Activated CD4-positive, alpha-beta memory T cell treated with anti-CD3 and anti-CD28 coated beads for 36 hours (primary cell): ENCODE data around the gene LSMEM2. TPM values are rescaled to one million over a fixed set of nuclear protein-coding genes. Genes with fewer than 3 reads are reported as not detected.

Experiments used
- CTCF ChIA-PET: fragments of 350-600 bp; sonication (Branson Sonifier 250); formaldehyde crosslinking; loops from one replicate; lab custom pipeline; 2021; ENCODE audit warnings: antibody characterized with exemption, inconsistent platforms; lab: Charles Lee
- POLR2A ChIA-PET: fragments of 350-600 bp; sonication (Branson Sonifier 250); formaldehyde crosslinking; loops from one replicate; lab custom pipeline; 2021; ENCODE audit warnings: antibody characterized with exemption; lab: Charles Lee
- DNase-seq: peaks from one replicate; pipeline ENCODE4 v3.0.0-alpha.2; 2020
- H3K27ac Mint-ChIP-seq: one replicate; pipeline ENCODE4 v1.8.0; 2021; ENCODE audit warnings: mixed read lengths
- H3K27me3 Mint-ChIP-seq: one replicate; pipeline ENCODE4 v1.8.0; 2021; ENCODE audit warnings: mixed read lengths
- H3K36me3 Mint-ChIP-seq: one replicate; pipeline ENCODE4 v1.8.0; 2021; ENCODE audit warnings: mixed read lengths
- H3K4me1 Mint-ChIP-seq: one replicate; pipeline ENCODE4 v1.8.0; 2021; ENCODE audit warnings: low read depth, mixed read lengths
- H3K4me3 Mint-ChIP-seq: one replicate; pipeline ENCODE4 v1.8.0; 2021; ENCODE audit warnings: mild to moderate bottlenecking, mixed read lengths
- H3K9me3 Mint-ChIP-seq: one replicate; pipeline ENCODE4 v1.8.0; 2021; ENCODE audit warnings: mixed read lengths
- intact Hi-C: fragments of 100-400 bp; cut with micrococcal nuclease; formaldehyde crosslinking; loops from one replicate; pipeline ENCODE4 v1.15.1; 2023
- total RNA-seq, 2 experiments: library from RNA; stranded (reverse); gene quantifications; one replicate each; pipeline ENCODE4 v1.2.3, GENCODE V29; 2021

Gene LSMEM2
- total RNA-seq, 2 experiments from 2014 or later, result not detected

DNA sequence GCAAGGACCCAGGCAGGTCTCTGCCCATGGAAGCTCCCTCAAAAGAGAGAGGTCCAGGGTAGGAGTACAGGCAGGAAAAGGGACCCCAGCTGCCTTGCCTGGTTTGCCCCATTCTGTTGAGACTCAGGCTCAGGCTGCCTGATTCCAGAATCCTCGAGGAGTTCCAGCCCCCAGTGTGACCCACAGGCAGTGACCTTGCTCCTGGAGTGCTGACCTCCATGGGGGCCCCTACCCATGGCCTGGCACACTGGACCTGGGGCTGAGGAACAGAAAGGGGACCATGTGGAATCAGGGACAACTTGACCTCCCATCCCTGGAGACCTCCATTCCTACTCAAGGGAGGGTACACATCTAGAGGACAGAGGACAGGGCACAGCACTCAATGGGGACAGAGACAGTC lies 13.3 kb upstream of the LSMEM2 start:
- no peak overlapping the region for H3K27ac Mint-ChIP-seq
- intact Hi-C loops, result no loop called here
- CTCF ChIA-PET, result interaction anchor here (1.4 kb wide), 2 partner anchors 39 to 71 kb away, joined by 3 read pairs; no protein-coding TSS in a partner anchor

DNA sequence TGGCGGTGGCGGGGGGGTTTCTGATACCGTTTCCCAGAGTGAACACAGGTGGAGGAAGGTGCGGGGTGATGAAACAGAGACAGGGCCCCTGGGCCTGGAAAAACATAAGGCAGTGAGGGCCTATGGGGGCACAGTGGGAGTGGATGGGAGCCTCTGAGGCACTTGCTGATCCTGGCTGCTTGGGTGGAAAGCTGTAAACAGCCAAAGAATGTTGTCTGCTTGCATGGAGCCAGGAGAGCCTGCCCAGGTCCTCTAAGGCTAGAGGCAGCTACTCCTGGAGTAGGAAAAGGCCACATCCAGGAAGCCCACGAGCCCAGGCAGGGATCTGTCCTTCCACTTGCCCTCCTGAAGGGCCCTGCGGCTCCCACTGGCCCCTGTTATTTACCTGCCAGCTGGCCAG lies 12.9 kb upstream of the LSMEM2 start:
- Mint-ChIP-seq H3K4me3 (no peak overlapping the region), H3K4me1 (no peaks in the 10 kb centered on the region), H3K27ac (no peak overlapping the region), H3K36me3 (no peaks in the 10 kb centered on the region), H3K9me3 (no peaks in the 10 kb centered on the region), H3K27me3 (no peaks in the 10 kb centered on the region)
- CTCF ChIA-PET, result interaction anchor here (1.4 kb wide), 2 partner anchors 40 to 71 kb away, joined by 3 read pairs; no protein-coding TSS in a partner anchor
- POLR2A ChIA-PET, result interaction anchor here (1.5 kb wide), 1 partner anchor 20 kb away, joined by 6 read pairs; no protein-coding TSS in a partner anchor
- no peak for DNase-seq
- intact Hi-C loops, result no loop called here

More for the DNA sequence above, 13.3 kb upstream of the LSMEM2 start:
- POLR2A ChIA-PET, result interaction anchor here (1.3 to 1.5 kb wide), 2 partner anchors 17 to 19 kb away, joined by 4 to 6 read pairs; no protein-coding TSS in a partner anchor
- Mint-ChIP-seq H3K27me3 (no peaks in the 10 kb centered on the region), H3K4me1 (no peaks in the 10 kb centered on the region), H3K4me3 (no peak overlapping the region), H3K9me3 (no peaks in the 10 kb centered on the region), H3K36me3 (no peaks in the 10 kb centered on the region)
- no peak for DNase-seq

DNA sequence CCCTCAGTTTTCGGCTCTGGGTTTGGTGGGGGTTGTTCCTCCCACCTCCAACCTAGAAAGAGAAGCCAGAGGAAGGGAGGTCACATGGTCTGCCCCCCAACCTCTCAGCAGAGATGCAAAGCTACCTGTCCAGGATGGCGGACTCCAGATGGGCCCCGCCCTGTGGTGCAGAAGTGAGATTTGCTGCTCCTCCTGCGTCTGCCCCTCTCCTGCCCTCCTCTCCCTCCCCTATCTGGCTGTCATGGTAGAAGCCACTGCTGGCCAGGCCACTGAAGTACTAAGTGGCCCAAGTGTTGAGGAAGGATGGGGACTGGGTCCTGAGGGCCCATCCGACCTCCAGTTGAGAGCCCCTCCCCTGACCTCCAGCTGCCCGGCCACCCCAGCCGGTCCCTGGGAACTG lies 12.1 kb upstream of the LSMEM2 start:
- no peaks in the 10 kb centered on the region for H3K36me3 Mint-ChIP-seq
- ChIA-PET POLR2A (interaction anchor here (1.5 kb wide), 1 partner anchor 21 kb away, joined by 6 read pairs; no protein-coding TSS in a partner anchor), CTCF (interaction anchor here (0.6 to 1.7 kb wide), 5 partner anchors 20 to 135 kb away, joined by 3 to 8 read pairs (median 3); no protein-coding TSS in a partner anchor)
- no peak overlapping the region for H3K27ac Mint-ChIP-seq
- no peaks in the 10 kb centered on the region for H3K27me3 Mint-ChIP-seq
- no peaks in the 10 kb centered on the region for H3K9me3 Mint-ChIP-seq
- peaks cover 3% of the 10 kb centered on the region for H3K4me1 Mint-ChIP-seq
- no peak overlapping the region for H3K4me3 Mint-ChIP-seq
- intact Hi-C loops, result no loop called here
- no peak for DNase-seq

DNA sequence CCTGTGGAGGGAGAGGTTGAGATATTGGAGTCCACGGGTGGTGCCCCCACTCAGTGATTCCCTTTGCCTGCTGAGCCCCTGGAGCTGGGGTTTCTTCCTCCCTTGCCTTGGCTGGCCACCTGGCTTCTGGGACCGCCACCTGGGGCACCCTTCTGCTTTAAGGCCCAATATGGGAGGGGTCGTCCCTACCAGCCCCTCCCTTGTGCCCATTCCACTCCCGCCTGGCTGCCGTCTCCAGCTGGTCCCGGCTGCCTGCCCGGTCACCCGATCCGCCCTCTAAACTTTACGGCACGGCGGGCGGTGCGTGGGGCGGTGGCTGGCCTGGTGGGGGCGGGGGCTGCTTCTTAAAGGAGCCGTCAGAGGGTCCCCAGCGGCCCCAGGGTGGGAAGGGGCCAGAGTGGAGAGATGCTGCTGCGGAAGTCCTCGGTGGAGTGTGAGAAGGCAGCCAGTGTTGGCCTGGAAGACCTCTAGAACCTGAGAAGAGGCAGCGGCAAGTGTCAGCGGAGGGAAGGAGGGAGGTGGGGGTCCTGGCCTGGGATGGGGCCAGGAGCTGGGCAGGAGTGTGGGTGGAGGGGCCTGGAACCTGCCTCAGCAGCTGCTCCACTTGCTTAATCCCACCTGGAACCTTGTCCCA lies 11.5 kb upstream of the LSMEM2 start:
- intact Hi-C loops, result no loop called here
- Mint-ChIP-seq H3K36me3 (no peaks in the 10 kb centered on the region), H3K27me3 (no peaks in the 10 kb centered on the region), H3K27ac (no peak overlapping the region), H3K4me3 (no peak overlapping the region), H3K9me3 (no peaks in the 10 kb centered on the region), H3K4me1 (peaks cover 4% of the 10 kb centered on the region)
- CTCF ChIA-PET, result interaction anchor here (0.6 to 1.7 kb wide), 5 partner anchors 21 to 135 kb away, joined by 3 to 8 read pairs (median 3); no protein-coding TSS in a partner anchor
- DNase-seq, result no peak
- POLR2A ChIA-PET, result interaction anchor here (1.5 kb wide), 1 partner anchor 21 kb away, joined by 6 read pairs; no protein-coding TSS in a partner anchor

DNA sequence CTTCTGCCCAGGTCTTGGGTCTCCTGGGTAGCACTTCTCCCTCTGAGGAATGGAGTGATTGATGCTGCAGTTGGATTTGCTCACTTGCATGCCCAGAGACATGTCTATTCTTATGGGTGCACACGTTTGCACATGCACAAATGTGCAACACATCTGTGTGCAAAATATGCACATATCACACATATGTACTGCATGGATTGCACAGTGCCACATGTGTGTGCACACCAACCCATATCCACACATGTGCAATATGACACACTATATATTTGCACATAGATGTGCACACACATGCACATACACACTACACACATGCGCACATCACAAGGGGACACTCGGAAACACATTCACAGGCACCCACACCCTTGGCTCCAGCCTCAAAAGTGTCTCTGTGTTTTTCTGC lies 10.6 kb upstream of the LSMEM2 start:
- Mint-ChIP-seq H3K9me3 (no peaks in the 10 kb centered on the region), H3K4me3 (no peak overlapping the region), H3K27me3 (peaks cover 5% of the 10 kb centered on the region), H3K36me3 (no peaks in the 10 kb centered on the region), H3K27ac (no peak overlapping the region), H3K4me1 (peaks cover 10% of the 10 kb centered on the region)
- POLR2A ChIA-PET, result no interaction called here
- CTCF ChIA-PET, result interaction anchor here (1.7 kb wide), 1 partner anchor 21 kb away, joined by 8 read pairs; no protein-coding TSS in a partner anchor
- intact Hi-C loops, result no loop called here
- no peak for DNase-seq

DNA sequence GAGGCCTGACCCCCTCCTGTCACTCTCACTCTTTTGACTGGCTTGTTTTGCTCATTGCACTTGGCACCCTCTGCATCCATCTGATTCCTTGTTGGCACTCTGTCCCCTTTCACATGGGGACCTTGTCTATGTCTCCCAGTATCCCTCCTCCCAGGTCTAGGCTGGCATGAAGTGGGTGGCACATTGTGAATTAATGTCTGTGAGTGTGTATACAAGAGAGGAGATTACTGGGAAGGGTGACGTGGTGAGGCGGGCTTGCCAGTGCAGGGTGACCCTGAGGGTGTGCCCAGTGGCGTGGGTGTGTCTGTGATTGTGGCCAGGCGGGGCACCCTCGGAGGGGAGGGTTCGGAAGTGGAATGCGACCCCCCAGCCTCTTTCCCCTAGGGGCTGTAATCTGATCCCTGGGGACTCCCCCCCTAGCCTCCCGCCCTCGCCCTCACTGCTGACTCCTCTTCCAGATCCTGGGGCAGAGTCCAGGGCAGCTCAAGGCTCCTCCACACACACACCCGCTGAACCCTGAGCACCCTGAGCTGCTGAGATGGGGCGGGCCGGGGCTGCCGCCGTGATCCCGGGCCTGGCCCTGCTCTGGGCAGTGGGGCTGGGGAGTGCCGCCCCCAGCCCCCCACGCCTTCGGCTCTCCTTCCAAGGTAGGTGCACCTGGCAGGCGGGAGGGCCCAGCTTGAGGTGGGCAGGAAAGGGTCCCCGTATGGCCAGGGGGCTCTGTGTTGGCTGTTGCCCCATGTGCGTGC lies 10.0 kb upstream of the LSMEM2 start, which contains the start of gene SEMA3B:
Gene SEMA3B (plus strand): TSS at position 445 of the 749 bp plus-strand sequence. CDS start 94 bp downstream, at position 539.
- peaks cover 12% of the 10 kb centered on the region for H3K4me1 Mint-ChIP-seq
- no peak within 1 kb of the TSS for H3K27ac Mint-ChIP-seq
- H3K9me3 Mint-ChIP-seq, result no peaks in the 10 kb centered on the region
- no peak for DNase-seq
- peaks cover 6% of the 10 kb centered on the region for H3K27me3 Mint-ChIP-seq
- intact Hi-C loops, result no loop called here
- H3K36me3 Mint-ChIP-seq, result no peaks in the 10 kb centered on the region
- no peak within 1 kb of the TSS for H3K4me3 Mint-ChIP-seq
- CTCF ChIA-PET, result interaction anchor here (1.0 to 4.3 kb wide), 3 partner anchors 22 to 76 kb away, joined by 5 to 45 read pairs (median 8); partner anchors contain the start of gene GNAT1
- POLR2A ChIA-PET, result no interaction called here

DNA sequence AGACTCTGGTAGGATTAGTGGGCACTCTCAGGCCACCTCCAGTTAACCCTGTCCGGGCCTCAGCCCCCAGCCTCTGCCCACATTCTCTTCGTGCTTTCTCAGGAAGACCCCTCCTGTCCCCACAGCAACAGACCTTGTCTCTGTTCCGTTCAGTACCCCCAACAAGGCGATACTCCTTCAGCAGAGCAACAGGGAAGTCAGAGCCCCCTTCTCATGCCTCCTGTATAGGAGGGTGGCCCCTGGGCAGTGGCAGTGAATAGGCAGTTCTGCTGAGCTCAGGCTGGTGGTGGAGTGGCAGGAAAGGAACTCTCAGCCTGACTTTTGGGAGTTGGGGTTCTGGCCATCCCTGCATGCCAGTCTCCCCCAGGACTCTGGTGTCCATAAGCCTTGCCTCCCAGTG lies 9.4 kb upstream of the LSMEM2 start:
- H3K4me1 Mint-ChIP-seq, result peaks cover 18% of the 10 kb centered on the region
- H3K36me3 Mint-ChIP-seq, result no peaks in the 10 kb centered on the region
- no peaks in the 10 kb centered on the region for H3K9me3 Mint-ChIP-seq
- ChIA-PET POLR2A (no interaction called here), CTCF (interaction anchor here (1.0 to 4.3 kb wide), 2 partner anchors 23 to 77 kb away, joined by 5 to 45 read pairs; partner anchors contain the start of gene GNAT1)
- H3K27ac Mint-ChIP-seq, result no peak overlapping the region
- intact Hi-C loops, result no loop called here
- no peak for DNase-seq
- H3K27me3 Mint-ChIP-seq, result peaks cover 12% of the 10 kb centered on the region
- no peak overlapping the region for H3K4me3 Mint-ChIP-seq

DNA sequence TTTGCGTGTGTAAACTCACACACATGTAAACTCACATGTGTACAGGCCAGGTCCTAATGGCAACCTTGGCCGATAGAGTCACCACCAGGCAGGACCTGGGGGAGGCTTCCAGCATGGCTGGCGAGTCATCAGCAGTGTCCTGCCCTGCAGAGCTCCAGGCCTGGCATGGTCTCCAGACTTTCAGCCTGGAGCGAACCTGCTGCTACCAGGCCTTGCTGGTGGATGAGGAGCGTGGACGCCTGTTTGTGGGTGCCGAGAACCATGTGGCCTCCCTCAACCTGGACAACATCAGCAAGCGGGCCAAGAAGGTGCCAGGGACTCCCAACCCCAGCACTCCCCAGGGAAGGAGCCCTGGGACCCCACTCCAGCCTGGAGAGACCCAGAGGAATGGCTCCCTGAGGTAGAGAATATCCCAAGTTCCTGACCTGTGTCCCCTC lies 8.9 kb upstream of the LSMEM2 start:
- no peaks in the 10 kb centered on the region for H3K36me3 Mint-ChIP-seq
- intact Hi-C loops, result loop anchor here (5.0 kb wide), 1 partner anchor 148 kb away; no protein-coding TSS in a partner anchor
- peaks cover 16% of the 10 kb centered on the region for H3K27me3 Mint-ChIP-seq
- H3K9me3 Mint-ChIP-seq, result no peaks in the 10 kb centered on the region
- no peak overlapping the region for H3K4me3 Mint-ChIP-seq
- no peak for DNase-seq
- CTCF ChIA-PET, result interaction anchor here (1.0 to 4.3 kb wide), 2 partner anchors 24 to 77 kb away, joined by 5 to 45 read pairs; partner anchors contain the start of gene GNAT1
- POLR2A ChIA-PET, result no interaction called here
- H3K4me1 Mint-ChIP-seq, result peaks cover 21% of the 10 kb centered on the region
- no peak overlapping the region for H3K27ac Mint-ChIP-seq

DNA sequence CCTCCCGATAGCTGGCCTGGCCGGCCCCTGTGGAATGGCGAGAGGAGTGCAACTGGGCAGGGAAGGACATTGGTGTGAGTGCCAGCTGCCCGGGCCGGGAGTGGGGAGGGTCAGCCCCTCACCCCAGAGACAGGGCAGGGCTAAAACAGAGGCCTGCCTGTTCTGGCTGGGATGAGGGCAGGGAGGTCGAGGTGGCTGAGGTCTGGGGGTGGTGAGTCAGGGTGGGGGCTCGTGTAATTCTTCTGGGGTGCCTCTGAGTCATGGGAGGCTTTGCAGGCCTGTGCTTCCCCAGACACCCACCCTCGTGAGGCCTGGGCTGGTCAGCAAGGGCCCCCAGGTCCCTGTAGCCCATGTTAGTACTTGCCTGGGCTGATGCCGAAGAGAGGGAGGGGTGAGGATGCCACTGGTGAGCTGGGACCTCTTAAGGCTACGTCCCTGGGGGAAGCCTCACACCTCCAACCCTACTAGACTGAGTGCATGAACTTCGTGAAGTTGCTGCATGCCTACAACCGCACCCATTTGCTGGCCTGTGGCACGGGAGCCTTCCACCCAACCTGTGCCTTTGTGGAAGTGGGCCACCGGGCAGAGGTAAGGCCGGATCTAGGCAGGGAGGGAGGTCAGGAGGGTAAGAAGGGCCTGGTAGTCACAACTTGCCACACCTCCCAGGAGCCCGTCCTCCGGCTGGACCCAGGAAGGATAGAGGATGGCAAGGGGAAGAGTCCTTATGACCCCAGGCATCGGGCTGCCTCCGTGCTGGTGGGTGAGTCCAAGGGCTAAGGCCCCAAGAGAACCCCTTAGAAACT lies 8.3 kb upstream of the LSMEM2 start:
- CTCF ChIA-PET, result interaction anchor here (0.6 to 5.0 kb wide), 4 partner anchors 10 to 78 kb away, joined by 3 to 45 read pairs (median 25); partner anchors contain the start of gene GNAT1
- H3K27me3 Mint-ChIP-seq, result peaks cover 22% of the 10 kb centered on the region
- POLR2A ChIA-PET, result interaction anchor here (0.9 kb wide), 1 partner anchor 13 kb away, joined by 3 read pairs; no protein-coding TSS in a partner anchor
- intact Hi-C loops, result loop anchor here (5.0 kb wide), 1 partner anchor 148 kb away; no protein-coding TSS in a partner anchor
- no peak for DNase-seq
- H3K9me3 Mint-ChIP-seq, result no peaks in the 10 kb centered on the region
- H3K4me1 Mint-ChIP-seq, result peaks cover 27% of the 10 kb centered on the region
- no peak overlapping the region for H3K27ac Mint-ChIP-seq
- no peak overlapping the region for H3K4me3 Mint-ChIP-seq
- H3K36me3 Mint-ChIP-seq, result no peaks in the 10 kb centered on the region

DNA sequence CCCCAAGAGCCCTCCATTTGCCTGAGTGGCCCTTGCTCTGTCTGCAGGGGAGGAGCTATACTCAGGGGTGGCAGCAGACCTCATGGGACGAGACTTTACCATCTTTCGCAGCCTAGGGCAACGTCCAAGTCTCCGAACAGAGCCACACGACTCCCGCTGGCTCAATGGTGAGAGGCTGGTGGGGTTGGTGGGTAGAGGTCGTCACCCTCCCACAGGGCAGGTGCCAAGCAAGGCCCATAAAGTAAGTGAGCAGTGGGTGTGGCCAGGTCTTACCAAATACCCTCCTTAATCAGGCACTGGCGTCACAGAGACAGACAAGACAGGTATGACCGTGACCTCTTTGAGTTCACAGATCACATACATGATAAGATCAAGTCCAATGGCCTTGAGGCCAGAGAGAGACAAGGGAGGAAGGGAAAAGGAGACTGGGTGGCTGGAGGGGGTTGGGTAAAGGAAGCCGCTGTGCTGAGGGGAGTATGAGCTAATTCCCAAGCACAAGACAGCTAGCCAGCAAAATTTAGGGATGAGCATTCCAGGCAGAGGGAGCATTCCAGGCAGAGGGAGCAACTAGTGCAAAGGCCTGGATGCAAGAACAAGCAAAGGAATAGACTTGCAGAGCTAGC lies 7.5 kb upstream of the LSMEM2 start:
- ChIA-PET CTCF (interaction anchor here (0.6 to 5.0 kb wide), 9 partner anchors 11 to 78 kb away, joined by 3 to 45 read pairs (median 4); partner anchors contain the start of genes GNAT1 and IFRD2), POLR2A (interaction anchor here (0.9 kb wide), 1 partner anchor 13 kb away, joined by 3 read pairs; no protein-coding TSS in a partner anchor)
- no peak for DNase-seq
- no peak overlapping the region for H3K27ac Mint-ChIP-seq
- H3K27me3 Mint-ChIP-seq, result peaks cover 27% of the 10 kb centered on the region
- peaks cover 32% of the 10 kb centered on the region for H3K4me1 Mint-ChIP-seq
- H3K4me3 Mint-ChIP-seq, result no peak overlapping the region
- H3K9me3 Mint-ChIP-seq, result no peaks in the 10 kb centered on the region
- intact Hi-C loops, result loop anchor here (5.0 kb wide), 1 partner anchor 149 kb away; no protein-coding TSS in a partner anchor
- no peaks in the 10 kb centered on the region for H3K36me3 Mint-ChIP-seq
